ENCODE measurements around the gene TBXAS1. TPM values are rescaled to one million over a fixed set of nuclear protein-coding genes. Genes with fewer than 3 reads are reported as not detected.

The TBXAS1 gene
- total RNA-seq, 4 donors from 2014 or later = 23.0 to 128 (median 47.3) TPM

GRCh38 chr7:140048138-140048537, 219.1 kb downstream of the TBXAS1 start:
- TF ChIP-seq CTCF (IDR thresholded peaks at IDR 0.05; ENCODE audit: low read depth) = no peak

DNA sequence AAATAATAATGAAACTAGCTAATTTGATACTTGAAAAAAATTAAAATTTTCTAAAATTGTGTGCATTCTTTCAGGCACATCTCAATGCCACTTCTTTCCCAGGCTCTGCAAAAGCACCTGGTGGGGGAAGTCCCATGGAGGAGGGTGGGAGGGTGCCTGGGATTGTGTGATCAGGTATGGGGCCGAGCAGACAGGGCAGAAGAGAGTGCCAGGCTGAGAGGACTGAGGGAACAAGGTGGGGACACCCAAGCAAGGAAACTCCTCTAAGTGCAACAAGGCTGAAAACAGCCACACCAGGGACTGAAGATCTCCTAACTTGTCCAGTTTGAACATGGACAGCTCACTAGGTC, 219.9 kb downstream of the TBXAS1 start:
- TF ChIP-seq CTCF (IDR thresholded peaks at IDR 0.05; ENCODE audit: low read depth) = no peak

GRCh38 chr7:140049339-140050024, 220.4 kb downstream of the TBXAS1 start:
- no peak for TF ChIP-seq CTCF (IDR thresholded peaks at IDR 0.05; ENCODE audit: low read depth)

DNA sequence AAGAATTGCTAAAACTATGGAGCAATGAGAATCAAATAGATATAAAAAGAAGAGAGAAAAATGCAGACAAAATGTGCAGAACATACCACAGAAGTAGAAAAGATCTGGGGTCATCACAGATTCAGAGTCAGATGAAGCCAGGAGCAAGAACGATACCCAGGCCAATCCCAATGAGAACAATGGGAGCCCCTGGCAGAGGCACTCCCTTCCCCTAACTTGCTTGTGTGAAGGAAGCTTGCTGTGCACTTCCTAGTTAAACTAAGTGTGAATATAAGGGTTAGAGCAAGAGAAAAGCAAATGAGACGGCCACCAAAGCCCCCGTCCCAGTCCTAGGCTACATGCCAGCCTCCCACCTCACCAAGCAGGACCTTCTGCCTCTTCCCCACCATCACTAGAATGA, 221.0 kb downstream of the TBXAS1 start:
- TF ChIP-seq CTCF (IDR thresholded peaks at IDR 0.05; ENCODE audit: low read depth) = no peak

GRCh38 chr7:140051820-140052219, 222.8 kb downstream of the TBXAS1 start:
- TF ChIP-seq CTCF (IDR thresholded peaks at IDR 0.05; ENCODE audit: low read depth) = no peak

DNA sequence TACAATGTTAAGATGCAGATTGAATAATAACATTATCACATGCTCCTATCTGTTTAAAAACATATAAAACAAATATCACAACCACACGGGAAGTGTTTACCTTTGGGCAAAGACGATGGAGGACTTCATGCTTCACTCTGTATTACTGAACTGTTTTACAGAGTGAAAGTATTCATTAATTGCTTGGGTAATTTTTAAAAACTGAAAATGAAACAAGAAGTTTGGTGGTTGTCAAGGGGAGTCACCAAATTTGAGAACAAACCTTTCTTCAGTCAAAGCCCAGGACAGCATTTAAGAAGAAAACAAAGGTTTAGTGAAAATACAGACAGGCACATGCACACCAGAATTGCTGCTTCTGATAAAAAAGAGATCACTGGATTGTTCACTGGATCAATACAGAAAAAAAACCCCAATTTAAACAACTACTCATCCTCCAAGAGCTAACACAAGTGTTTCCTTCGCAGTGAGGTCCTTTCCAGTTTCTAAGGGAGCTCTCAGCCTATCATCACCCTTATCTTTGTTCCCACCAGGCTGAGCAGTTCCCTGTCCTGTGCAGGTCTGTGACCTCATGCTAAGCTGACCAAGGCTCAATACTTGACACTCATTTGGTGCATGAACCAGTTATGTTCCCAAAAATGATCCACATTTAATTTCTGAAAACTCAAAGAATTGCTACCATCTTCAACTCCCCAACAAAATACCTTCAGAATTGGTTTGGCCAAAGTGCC, 224.9 kb downstream of the TBXAS1 start:
- TF ChIP-seq CTCF (IDR thresholded peaks at IDR 0.05; ENCODE audit: low read depth) = no peak

GRCh38 chr7:140054751-140055150, 225.7 kb downstream of the TBXAS1 start:
- TF ChIP-seq CTCF (IDR thresholded peaks at IDR 0.05; ENCODE audit: low read depth) = no peak
